ENCODE data around the gene HOPX.

- TF ChIP-seq ATF3 (IDR thresholded peaks at IDR 0.05; ENCODE audit: insufficient read depth, low read depth, low read length) = no peak
- TF ChIP-seq CTCF (IDR thresholded peaks at IDR 0.05; ENCODE audit: control extremely low read depth in 1 of 3, insufficient read depth in 1 of 3, low read depth in 1 of 3, low read length in 3 of 3) = no peak
- no peak for TF ChIP-seq EZH2 (IDR thresholded peaks at IDR 0.05; ENCODE audit: low read depth, low read length, severe bottlenecking)
- TF ChIP-seq TAF7 (optimal IDR thresholded peaks at IDR 0.05; ENCODE audit: borderline replicate concordance, low read depth, low read length) = no peak
- TF ChIP-seq JUN (IDR thresholded peaks at IDR 0.05; ENCODE audit: low read depth, low read length) = no peak
- no peak for TF ChIP-seq SRF (IDR thresholded peaks at IDR 0.05; ENCODE audit: low read depth, low read length)
- no peak for TF ChIP-seq POLR2A (IDR thresholded peaks at IDR 0.05; ENCODE audit: control extremely low read depth in 1 of 2, low read depth in 2 of 2, low read length in 2 of 2)
- no peak for TF ChIP-seq ZNF274 (IDR thresholded peaks at IDR 0.05; ENCODE audit: borderline replicate concordance, extremely low read depth, low read length)
- TF ChIP-seq SP1 (IDR thresholded peaks at IDR 0.05; ENCODE audit: low read depth, low read length) = no peak
- TF ChIP-seq RNF2 (IDR thresholded peaks at IDR 0.05; ENCODE audit: borderline replicate concordance, low read depth, low read length, missing control alignments, poor library complexity, severe bottlenecking) = no peak
- TF ChIP-seq POU5F1 (IDR thresholded peaks at IDR 0.05; ENCODE audit: low read depth, low read length) = no peak
- no peak for TF ChIP-seq HDAC6 (IDR thresholded peaks at IDR 0.05; ENCODE audit: low read depth, low read length)
- TF ChIP-seq RFX5 (IDR thresholded peaks at IDR 0.05; ENCODE audit: borderline replicate concordance, low read depth, low read length) = no peak
Observed at GRCh38 chr4:56648021-56648823, 32.9 kb downstream of the HOPX start.

Data from H1 (cell line).